ENCODE measurements around the gene SPATC1L. TPM values are rescaled to one million over a fixed set of nuclear protein-coding genes. Genes with fewer than 3 reads are reported as not detected.
A peak's percentile ranks its signal among the peaks of the same experiment; 100 is the strongest.

The SPATC1L gene
- total RNA-seq, 2 donors from 2014 or later: 8.4 to 10.9 TPM

DNA sequence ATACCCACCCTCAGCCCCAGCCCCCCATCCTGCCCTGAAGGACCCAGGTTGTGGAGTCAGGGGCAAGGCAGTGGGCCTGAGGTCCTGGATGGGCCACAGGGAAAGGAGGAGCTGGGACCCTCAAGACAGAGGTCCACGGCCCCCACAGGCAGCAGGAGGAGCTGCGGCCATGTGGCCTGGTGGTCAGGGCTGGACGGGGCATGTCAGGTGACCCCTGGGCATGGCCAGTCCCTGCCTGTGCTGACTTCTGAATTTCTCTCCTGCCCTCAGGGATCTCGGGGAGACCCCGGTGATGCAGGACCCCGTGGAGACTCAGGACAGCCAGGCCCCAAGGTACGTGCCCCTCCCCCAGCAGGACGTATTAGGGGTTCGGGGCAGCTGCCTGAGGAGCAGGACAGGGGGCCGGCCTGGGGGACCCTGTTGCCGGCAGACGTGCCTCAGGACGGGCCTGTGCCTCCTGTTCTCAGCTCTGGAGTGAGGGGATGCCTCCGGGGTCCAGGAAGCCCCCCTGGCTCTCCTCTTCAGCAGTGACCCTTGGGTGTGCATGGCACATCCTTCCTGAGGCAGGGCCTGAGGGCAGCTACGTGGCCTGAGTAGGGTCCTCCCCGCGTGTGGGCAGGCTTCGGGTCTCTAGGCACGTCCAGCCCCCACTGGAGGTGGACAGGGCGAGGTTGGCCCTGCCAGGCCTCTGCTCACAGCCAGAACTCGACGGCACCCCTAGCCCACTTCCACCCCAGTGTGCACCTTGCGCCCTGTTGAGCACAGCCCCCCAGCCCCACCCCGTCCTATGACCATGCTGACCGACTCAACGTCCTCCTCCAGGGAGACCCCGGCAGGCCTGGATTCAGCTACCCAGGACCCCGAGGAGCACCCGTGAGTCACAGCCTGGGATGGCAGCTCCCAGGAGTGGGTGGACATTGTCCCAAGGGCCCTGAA, 62.7 kb downstream of the SPATC1L start:
- intact Hi-C loops (cut with DNase I): no loop called here
- peak; percentile 78 for DNase-seq (ENCODE audit: low spot score)

- peak; percentile 70 for DNase-seq (ENCODE audit: low spot score)
- intact Hi-C loops (cut with DNase I): no loop called here
These were observed 63.7 kb downstream of the SPATC1L start for GRCh38 chr21:46120301-46121285.

GRCh38 chr21:46119637-46120271, 64.5 kb downstream of the SPATC1L start:
- peak; percentile 79 for DNase-seq (ENCODE audit: low spot score)
- intact Hi-C loops (cut with DNase I): loop anchor here in 1 of 2 donors (5.0 kb wide), 1 partner anchor 127 kb away; no protein-coding TSS in a partner anchor

DNA sequence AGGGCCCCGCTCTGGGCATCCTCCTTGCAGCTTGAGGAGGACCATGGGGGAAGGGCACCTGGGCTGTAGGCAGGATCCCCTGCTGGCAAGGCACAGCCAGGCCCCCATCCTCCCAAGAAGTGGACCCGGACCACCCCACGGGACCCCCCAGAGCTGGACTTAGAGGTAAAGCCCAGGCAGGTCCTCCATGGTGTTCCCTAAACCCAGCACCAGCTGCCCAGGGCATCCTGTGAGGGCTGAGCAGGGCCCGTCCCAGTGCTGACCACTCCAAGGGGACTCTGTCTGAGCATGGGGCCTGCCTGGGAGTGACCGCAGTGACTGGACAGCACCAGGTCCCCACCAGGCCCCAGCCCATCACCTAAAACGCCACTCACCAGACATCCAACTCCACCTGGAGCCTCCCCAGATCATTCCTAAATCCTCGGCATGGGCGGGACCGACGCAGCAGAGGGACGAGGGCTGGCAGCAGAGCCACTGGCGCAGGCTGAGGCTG, 65.1 kb downstream of the SPATC1L start:
- DNase-seq (ENCODE audit: low spot score): no peak
- intact Hi-C loops (cut with DNase I): loop anchor here in 1 of 2 donors (5.0 kb wide), 1 partner anchor 127 kb away; no protein-coding TSS in a partner anchor

DNA sequence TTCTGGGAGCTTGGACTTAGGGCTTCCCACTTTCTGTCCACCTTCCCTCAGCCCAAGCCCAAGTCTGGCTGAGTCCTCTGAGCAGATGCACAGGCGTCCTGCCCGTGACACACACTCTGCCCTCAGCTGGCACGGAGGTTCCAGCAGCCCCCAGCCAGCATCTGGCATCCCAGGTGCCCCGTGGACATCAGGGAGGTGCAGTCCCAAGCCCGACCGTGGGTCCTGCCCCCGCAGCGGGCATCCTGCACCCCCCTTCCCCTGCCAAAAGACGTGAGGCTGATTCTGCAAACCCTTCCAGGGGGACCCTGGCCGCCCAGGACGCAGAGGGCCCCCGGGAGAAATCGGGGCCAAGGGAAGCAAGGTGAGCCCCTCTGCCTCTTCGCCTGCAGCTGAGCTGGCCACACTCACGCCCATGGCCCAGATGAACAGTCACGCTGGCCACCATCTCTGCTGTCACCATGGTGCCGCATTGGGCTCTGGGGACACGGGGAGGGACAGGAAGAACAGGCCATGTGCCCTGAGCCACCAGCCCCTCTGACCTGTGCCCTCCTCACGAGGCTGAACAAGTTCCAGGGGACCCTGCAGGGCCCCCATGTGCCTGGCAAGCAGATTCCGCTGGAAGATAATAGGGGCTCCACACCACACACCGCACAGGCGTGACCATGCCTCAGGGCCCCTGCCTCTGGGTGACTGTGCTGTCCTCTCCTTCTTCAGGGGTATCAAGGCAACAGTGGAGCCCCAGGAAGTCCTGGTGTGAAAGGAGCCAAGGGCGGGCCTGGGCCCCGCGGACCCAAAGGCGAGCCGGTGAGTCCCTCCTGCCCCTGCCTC, 65.7 kb downstream of the SPATC1L start:
- peak; percentile 82 for DNase-seq (ENCODE audit: low spot score)
- intact Hi-C loops (cut with DNase I): loop anchor here in 1 of 2 donors (5.0 kb wide), 1 partner anchor 126 kb away; no protein-coding TSS in a partner anchor

DNA sequence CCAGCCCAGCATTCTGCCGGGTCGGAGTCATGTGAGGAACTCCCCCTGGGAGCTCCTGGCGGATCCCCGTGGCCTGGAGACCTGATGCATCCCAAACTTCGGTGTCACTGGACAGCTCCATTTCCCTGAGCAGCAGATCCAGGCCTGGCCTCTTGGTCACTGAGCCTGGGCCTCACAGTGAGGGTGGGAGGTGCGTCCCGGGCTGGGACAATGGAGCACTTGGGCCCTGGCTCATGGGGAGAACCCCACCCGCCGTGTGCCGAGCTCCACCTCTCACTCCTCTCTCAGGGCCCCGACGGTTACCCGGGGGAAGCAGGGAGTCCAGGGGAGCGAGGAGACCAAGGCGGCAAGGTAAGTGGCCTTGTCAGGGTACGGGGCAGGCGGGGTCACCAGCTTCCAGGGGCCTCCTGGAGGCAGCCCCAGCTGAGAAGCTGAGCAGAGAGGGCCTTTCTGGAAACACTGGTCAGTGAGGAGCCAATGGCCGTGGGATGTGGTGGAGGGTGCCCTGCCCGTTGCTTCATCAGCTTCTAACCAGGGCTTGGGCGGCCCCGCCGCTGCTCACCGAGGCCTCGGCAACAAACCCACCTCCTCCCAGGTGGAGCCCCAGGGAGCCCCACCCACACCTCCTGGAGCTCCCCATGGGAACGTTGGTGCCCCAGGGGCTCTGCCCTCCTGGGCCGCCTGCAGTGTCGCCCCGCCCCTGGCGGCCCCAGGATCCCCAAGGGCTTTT, 66.5 kb downstream of the SPATC1L start:
- DNase-seq (ENCODE audit: low spot score): peak; percentile 68
- intact Hi-C loops (cut with DNase I): loop anchor here in 1 of 2 donors (5.0 kb wide), 1 partner anchor 125 kb away; no protein-coding TSS in a partner anchor

GRCh38 chr21:46116776-46117585, 67.3 kb downstream of the SPATC1L start:
- DNase-seq (ENCODE audit: low spot score): peak; percentile 71

DNA sequence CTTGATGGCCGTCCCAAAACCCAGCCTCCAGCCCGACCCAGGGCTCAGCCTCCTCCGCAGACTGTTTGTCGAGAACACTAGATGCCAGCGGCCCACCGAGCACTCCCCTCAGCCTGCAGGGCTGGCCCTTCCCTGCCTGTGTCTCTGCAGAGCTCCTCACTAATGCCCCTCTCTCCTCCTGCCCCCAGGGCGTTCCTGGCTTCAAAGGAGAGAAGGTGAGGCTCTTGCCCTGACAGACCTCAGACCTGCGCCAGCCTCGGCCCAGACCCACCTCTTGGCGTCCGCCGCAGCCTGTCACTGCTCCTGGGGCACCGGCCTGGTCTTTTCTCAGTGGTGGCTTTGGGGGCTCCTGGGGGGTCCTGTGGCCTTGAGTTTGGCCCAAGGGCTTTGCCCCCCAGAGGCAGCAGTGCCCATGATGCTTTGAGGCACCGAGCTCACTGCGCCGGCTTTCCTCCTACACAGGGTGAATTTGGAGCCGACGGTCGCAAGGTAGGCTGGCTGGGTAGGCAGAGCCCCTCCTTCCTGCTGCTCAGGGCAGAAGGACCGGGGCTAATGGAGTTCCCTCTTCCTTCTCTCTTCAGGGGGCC, 68.0 kb downstream of the SPATC1L start:
- intact Hi-C loops (cut with DNase I): loop anchor here in 1 of 2 donors (5.0 kb wide), 1 partner anchor 124 kb away; no protein-coding TSS in a partner anchor
- DNase-seq (ENCODE audit: low spot score): peak; percentile 75

More at GRCh38 chr21:46116776-46117585, 67.3 kb downstream of the SPATC1L start:
- intact Hi-C loops (cut with DNase I): loop anchor here in 1 of 2 donors (5.0 kb wide), 1 partner anchor 125 kb away; no protein-coding TSS in a partner anchor

- DNase-seq (ENCODE audit: low spot score): peak; percentile 61
- intact Hi-C loops (cut with DNase I): loop anchor here in 1 of 2 donors (5.0 kb wide), 1 partner anchor 123 kb away; no protein-coding TSS in a partner anchor
These were observed 68.6 kb downstream of the SPATC1L start for GRCh38 chr21:46115441-46116188.

DNA sequence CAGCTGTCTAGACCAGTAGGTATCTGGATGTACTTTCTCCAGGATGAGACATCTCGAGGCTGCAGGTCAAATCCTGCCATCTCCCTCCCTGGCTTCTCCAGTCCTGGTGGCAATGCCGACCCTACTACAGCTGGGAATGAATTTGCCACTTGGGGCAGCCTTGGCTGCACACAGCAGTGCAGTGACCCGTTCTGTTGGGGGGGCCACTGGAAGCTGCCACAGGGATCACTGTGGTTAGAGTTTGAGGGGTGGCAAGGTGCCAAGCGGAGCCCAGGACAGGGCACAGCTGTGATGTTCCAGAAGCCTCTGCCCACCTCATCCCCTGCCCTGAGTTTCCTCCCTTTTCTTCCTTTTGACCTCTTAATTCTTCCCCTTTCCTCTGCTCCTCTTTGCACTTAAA, 69.3 kb downstream of the SPATC1L start:
- peak; percentile 50 for DNase-seq (ENCODE audit: low spot score)
- intact Hi-C loops (cut with DNase I): loop anchor here in 1 of 2 donors (5.0 kb wide), 1 partner anchor 123 kb away; no protein-coding TSS in a partner anchor

DNA sequence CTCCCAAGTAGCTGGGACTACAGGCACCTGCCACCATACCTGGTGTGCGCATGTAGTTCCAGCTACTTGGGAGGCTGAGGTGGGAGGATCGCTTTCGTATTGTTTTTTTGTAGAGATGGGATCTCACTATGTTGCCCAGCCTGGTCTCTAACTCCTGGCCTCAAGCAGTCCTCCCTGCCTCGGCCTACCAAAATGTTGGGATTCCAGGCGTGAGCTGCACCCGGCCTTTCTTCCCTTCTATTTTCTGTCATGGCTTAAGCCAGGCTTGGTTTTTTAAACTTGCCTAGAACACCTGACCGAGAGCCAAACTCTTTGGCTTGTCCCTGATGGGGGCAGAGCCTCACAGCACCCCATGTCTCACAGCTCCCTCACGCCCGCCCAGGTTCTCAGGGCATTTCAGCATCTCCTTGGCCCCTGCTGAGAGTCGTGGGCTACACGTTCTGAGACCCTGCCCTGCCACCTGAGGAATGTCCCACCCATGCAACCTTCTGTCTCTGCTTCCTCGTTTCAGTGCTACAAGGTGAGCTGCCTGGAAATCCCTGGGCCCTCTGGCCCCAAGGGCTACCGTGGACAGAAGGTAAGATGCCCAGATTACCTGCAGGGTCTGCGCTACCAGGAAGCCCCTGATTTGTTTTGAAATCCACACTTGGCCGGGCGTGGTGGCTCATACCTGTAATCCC, 70.6 kb downstream of the SPATC1L start:
- peak; percentile 65 for DNase-seq (ENCODE audit: low spot score)
- intact Hi-C loops (cut with DNase I): no loop called here

DNA sequence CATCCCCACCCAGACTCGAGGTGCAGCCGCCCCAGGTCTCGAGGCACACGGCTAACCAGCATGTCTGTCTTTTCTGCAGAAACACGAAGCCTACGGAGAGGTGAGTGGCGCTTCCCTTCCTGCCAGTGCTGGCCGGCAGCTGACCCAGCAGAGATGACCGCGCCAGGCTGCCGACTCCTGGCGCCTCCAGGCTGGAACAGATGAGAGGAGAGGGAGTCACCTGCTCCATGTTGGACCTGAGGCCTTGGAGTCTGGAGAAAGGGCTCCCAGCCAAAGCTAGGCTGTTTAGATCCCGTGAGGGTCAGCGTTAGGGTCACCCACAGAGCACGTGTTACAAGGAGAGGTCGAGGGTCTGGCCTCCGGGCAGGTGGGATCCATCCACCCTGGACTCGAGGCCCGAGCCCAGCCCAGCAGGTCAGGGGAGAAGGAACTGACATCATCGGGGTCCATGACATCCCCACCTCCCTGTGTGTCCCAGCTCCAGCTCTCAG, 71.5 kb downstream of the SPATC1L start:
- DNase-seq (ENCODE audit: low spot score): peak; percentile 70
- intact Hi-C loops (cut with DNase I): no loop called here

GRCh38 chr21:46111857-46112724, 72.2 kb downstream of the SPATC1L start:
- DNase-seq (ENCODE audit: low spot score): peak; percentile 81
- intact Hi-C loops (cut with DNase I): no loop called here
